Measurements from ENCODE around the gene CORO6.

The CORO6 gene

DNA sequence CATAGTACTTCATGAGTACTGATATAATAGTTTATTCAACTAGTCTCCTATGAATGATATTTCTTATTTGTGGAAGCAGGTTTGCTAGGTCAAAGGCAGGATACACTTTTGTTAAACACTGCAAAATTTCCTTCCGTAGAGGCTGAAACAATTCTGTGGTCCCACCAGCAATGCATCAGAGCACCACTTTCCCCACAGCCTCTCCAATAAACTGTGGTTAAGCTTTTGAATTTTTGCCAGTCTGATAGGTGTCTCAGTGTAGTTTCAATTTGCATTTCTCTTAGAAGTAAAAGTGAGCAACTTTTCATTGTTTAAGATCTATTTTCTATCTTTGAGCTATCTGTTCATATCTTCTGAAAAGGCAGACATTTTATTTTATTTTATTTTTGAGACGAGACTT, 36.4 kb upstream of the CORO6 start:
- H3K23ac ChIP-seq (ENCODE audit: low read depth, low read length, poor library complexity) = no peak overlapping the region
- no peaks in the 10 kb centered on the region for H3K27me3 ChIP-seq (ENCODE audit: control insufficient read depth in 3 of 3, insufficient read depth in 3 of 3, low read depth in 1 of 3, low read length in 3 of 3)
- H3K36me3 ChIP-seq (replicated peaks in 1 of 2; ENCODE audit: control insufficient read depth in 2 of 2, insufficient read depth in 2 of 2, low read length in 2 of 2) = no peaks in the 10 kb centered on the region
- H2BK12ac ChIP-seq (ENCODE audit: low read length) = no peak overlapping the region
- H2AFZ ChIP-seq (ENCODE audit: low read length) = no peak overlapping the region
- H3K4me2 ChIP-seq (ENCODE audit: insufficient read depth, low read length, poor library complexity, severe bottlenecking) = no peak overlapping the region
- WGBS, 2 donors (ENCODE audit: extremely low coverage in 2 of 2, insufficient read length in 2 of 2, insufficient replicate concordance in 1 of 2) = no CpG with 5 or more reads among the region's 2 CpGs
- peaks cover 0 to 3% of the 10 kb centered on the region in 2 donors for H3K4me1 ChIP-seq (ENCODE audit: control insufficient read depth in 2 of 2, insufficient read depth in 1 of 2, low read depth in 1 of 2, low read length in 2 of 2)
- H2BK15ac ChIP-seq (ENCODE audit: low read length) = no peak overlapping the region
- H3K9me3 ChIP-seq (replicated peaks in 1 of 2; ENCODE audit: control insufficient read depth in 2 of 2, insufficient read depth in 1 of 2, low read depth in 1 of 2, low read length in 2 of 2) = no peaks in the 10 kb centered on the region
- no peak overlapping the region for H2AK5ac ChIP-seq (ENCODE audit: low read depth, low read length)
- H3K14ac ChIP-seq (ENCODE audit: low read length) = no peak overlapping the region
- H2BK5ac ChIP-seq (ENCODE audit: low read length) = no peak overlapping the region
- H2BK120ac ChIP-seq (ENCODE audit: low read depth, low read length) = no peak overlapping the region
- H3K4me3 ChIP-seq (ENCODE audit: low read length in 2 of 2) = no peak overlapping the region
- no peak overlapping the region for H4K8ac ChIP-seq (ENCODE audit: low read depth, low read length)
- H3K79me1 ChIP-seq (ENCODE audit: low read depth, low read length) = no peaks in the 10 kb centered on the region
- H4K91ac ChIP-seq (ENCODE audit: low read depth, low read length, poor library complexity) = no peak overlapping the region
- no peak overlapping the region for H3K18ac ChIP-seq (ENCODE audit: low read length)
- no peak overlapping the region for H3K27ac ChIP-seq (replicated peaks; ENCODE audit: low read length)
- H3K4ac ChIP-seq (ENCODE audit: low read length) = no peak overlapping the region
- H3K9ac ChIP-seq (ENCODE audit: low read depth, low read length, poor library complexity) = no peak overlapping the region
- DNase-seq (ENCODE audit: low spot score) = no peak

DNA sequence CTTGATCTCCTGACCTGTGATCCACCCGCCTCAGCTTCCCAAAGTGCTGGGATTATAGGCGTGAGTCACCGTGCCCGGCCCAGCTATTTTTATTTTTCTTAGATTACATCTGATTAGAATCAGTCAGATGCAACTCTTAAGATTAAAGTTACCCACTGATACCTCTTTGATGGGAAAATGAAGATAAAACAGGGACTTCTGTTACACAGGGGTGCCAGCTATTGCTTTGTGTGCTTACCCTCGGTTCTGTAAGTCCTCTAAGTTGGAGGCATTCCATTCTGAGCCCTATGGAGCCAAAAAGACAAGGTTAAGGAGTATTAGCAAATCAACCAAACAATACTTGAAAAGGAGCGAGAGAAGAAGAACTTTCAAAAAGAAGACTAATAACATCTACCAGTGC, 32.6 kb upstream of the CORO6 start:
- no peak overlapping the region for H4K8ac ChIP-seq (ENCODE audit: low read depth, low read length)
- no peak overlapping the region for H3K4ac ChIP-seq (ENCODE audit: low read length)
- no peak overlapping the region for H2AK5ac ChIP-seq (ENCODE audit: low read depth, low read length)
- H2AFZ ChIP-seq (ENCODE audit: low read length) = no peak overlapping the region
- DNase-seq (ENCODE audit: low spot score) = no peak
- H3K4me2 ChIP-seq (ENCODE audit: insufficient read depth, low read length, poor library complexity, severe bottlenecking) = no peak overlapping the region
- H3K18ac ChIP-seq (ENCODE audit: low read length) = no peak overlapping the region
- H2BK5ac ChIP-seq (ENCODE audit: low read length) = no peak overlapping the region
- H2BK12ac ChIP-seq (ENCODE audit: low read length) = no peak overlapping the region
- no peaks in the 10 kb centered on the region for H3K36me3 ChIP-seq (replicated peaks in 1 of 2; ENCODE audit: control insufficient read depth in 2 of 2, insufficient read depth in 2 of 2, low read length in 2 of 2)
- H3K27me3 ChIP-seq (ENCODE audit: control insufficient read depth in 3 of 3, insufficient read depth in 3 of 3, low read depth in 1 of 3, low read length in 3 of 3) = no peaks in the 10 kb centered on the region
- H2BK15ac ChIP-seq (ENCODE audit: low read length) = no peak overlapping the region
- no peak overlapping the region for H3K4me3 ChIP-seq (ENCODE audit: low read length in 2 of 2)
- H3K27ac ChIP-seq (replicated peaks; ENCODE audit: low read length) = no peak overlapping the region
- H3K9me3 ChIP-seq (replicated peaks in 1 of 2; ENCODE audit: control insufficient read depth in 2 of 2, insufficient read depth in 1 of 2, low read depth in 1 of 2, low read length in 2 of 2) = no peaks in the 10 kb centered on the region
- no peak overlapping the region for H4K91ac ChIP-seq (ENCODE audit: low read depth, low read length, poor library complexity)
- no peaks in the 10 kb centered on the region for H3K4me1 ChIP-seq (ENCODE audit: control insufficient read depth in 2 of 2, insufficient read depth in 1 of 2, low read depth in 1 of 2, low read length in 2 of 2)
- no peaks in the 10 kb centered on the region for H3K79me1 ChIP-seq (ENCODE audit: low read depth, low read length)
- no peak overlapping the region for H3K14ac ChIP-seq (ENCODE audit: low read length)
- H3K23ac ChIP-seq (ENCODE audit: low read depth, low read length, poor library complexity) = no peak overlapping the region
- no peak overlapping the region for H3K9ac ChIP-seq (ENCODE audit: low read depth, low read length, poor library complexity)
- H2BK120ac ChIP-seq (ENCODE audit: low read depth, low read length) = no peak overlapping the region
- no CpG with 5 or more reads among the region's 6 CpGs for WGBS, 2 donors (ENCODE audit: extremely low coverage in 2 of 2, insufficient read length in 2 of 2, insufficient replicate concordance in 1 of 2)

DNA sequence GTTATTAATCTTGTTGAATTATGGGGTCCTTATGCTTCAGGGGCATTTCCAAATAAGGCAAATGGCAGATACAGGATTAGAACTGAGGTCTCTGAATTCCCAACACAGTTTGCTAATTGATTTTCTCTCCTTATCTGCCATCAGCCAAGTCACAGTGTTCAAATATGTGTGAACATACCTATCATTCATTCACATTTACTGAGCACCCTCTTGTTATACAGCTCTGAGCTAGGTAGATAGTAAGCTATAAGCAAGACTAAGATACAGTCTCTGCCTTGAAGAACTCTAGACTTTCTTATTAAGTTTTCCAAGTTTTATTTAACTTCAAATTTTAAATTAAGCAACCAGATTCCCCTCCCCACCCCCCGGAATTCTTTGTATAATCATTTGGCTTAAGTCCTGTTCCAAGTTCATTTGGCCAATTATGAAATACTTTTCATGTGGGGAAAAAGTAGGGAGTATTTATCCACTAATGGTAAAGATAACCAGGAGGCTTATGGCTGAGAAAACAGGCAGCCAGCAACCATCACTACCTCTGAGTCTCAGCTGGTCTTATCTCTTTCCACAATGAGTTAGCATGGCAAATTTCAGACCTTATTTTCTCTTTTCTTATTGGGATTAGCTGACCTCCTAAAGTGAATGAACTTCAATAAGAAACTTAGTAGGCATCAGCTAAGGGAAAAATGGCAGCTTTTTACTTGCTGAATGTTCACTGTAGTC, 31.4 kb upstream of the CORO6 start:
- Histone ChIP-seq H3K36me3 (replicated peaks in 1 of 2; ENCODE audit: control insufficient read depth in 2 of 2, insufficient read depth in 2 of 2, low read length in 2 of 2) (no peaks in the 10 kb centered on the region), H4K91ac (ENCODE audit: low read depth, low read length, poor library complexity) (no peak overlapping the region), H3K79me1 (ENCODE audit: low read depth, low read length) (no peaks in the 10 kb centered on the region), H3K4ac (ENCODE audit: low read length) (no peak overlapping the region), H3K23ac (ENCODE audit: low read depth, low read length, poor library complexity) (no peak overlapping the region), H2AFZ (ENCODE audit: low read length) (no peak overlapping the region), H3K27me3 (ENCODE audit: control insufficient read depth in 3 of 3, insufficient read depth in 3 of 3, low read depth in 1 of 3, low read length in 3 of 3) (no peaks in the 10 kb centered on the region), H3K4me3 (ENCODE audit: low read length in 2 of 2) (no peak overlapping the region), H3K4me1 (ENCODE audit: control insufficient read depth in 2 of 2, insufficient read depth in 1 of 2, low read depth in 1 of 2, low read length in 2 of 2) (no peaks in the 10 kb centered on the region), H2AK5ac (ENCODE audit: low read depth, low read length) (no peak overlapping the region), H2BK12ac (ENCODE audit: low read length) (no peak overlapping the region), H3K4me2 (ENCODE audit: insufficient read depth, low read length, poor library complexity, severe bottlenecking) (no peak overlapping the region), H3K14ac (ENCODE audit: low read length) (no peak overlapping the region), H3K18ac (ENCODE audit: low read length) (no peak overlapping the region), H2BK120ac (ENCODE audit: low read depth, low read length) (no peak overlapping the region), H3K27ac (replicated peaks; ENCODE audit: low read length) (no peak overlapping the region), H2BK15ac (ENCODE audit: low read length) (no peak overlapping the region), H4K8ac (ENCODE audit: low read depth, low read length) (no peak overlapping the region), H2BK5ac (ENCODE audit: low read length) (no peak overlapping the region), H3K9ac (ENCODE audit: low read depth, low read length, poor library complexity) (no peak overlapping the region), H3K9me3 (replicated peaks in 1 of 2; ENCODE audit: control insufficient read depth in 2 of 2, insufficient read depth in 1 of 2, low read depth in 1 of 2, low read length in 2 of 2) (no peaks in the 10 kb centered on the region)
- WGBS, 2 donors (ENCODE audit: extremely low coverage in 2 of 2, insufficient read length in 2 of 2, insufficient replicate concordance in 1 of 2) = no CpG with 5 or more reads among the region's 1 CpG
- DNase-seq (ENCODE audit: low spot score) = no peak

DNA sequence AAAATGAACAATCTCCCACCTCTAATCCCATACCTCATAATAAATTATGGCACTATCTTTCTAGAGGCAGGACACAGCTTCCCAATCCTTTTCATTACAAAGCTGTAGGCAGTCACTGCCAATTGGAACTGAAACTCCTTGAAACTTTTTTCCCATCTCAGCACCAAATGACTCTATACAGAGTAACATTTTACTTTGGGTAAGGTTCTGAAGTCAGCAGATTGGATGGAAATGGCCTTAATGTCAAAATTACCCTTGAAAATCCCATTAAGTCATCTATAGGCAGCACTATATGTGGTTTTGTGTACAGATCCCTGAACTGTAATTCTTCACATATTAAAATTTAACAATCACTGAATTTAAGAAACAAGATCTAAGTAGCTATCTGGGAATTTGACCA, 30.3 kb upstream of the CORO6 start:
- Histone ChIP-seq H3K27ac (replicated peaks; ENCODE audit: low read length) (no peak overlapping the region), H3K23ac (ENCODE audit: low read depth, low read length, poor library complexity) (no peak overlapping the region), H4K8ac (ENCODE audit: low read depth, low read length) (no peak overlapping the region), H3K4me3 (ENCODE audit: low read length in 2 of 2) (no peak overlapping the region), H3K27me3 (ENCODE audit: control insufficient read depth in 3 of 3, insufficient read depth in 3 of 3, low read depth in 1 of 3, low read length in 3 of 3) (no peaks in the 10 kb centered on the region), H3K36me3 (replicated peaks in 1 of 2; ENCODE audit: control insufficient read depth in 2 of 2, insufficient read depth in 2 of 2, low read length in 2 of 2) (peaks cover 2 to 3% of the 10 kb centered on the region in 2 donors), H2BK12ac (ENCODE audit: low read length) (no peak overlapping the region), H2AFZ (ENCODE audit: low read length) (no peak overlapping the region), H3K4ac (ENCODE audit: low read length) (no peak overlapping the region), H3K9me3 (replicated peaks in 1 of 2; ENCODE audit: control insufficient read depth in 2 of 2, insufficient read depth in 1 of 2, low read depth in 1 of 2, low read length in 2 of 2) (no peaks in the 10 kb centered on the region), H2AK5ac (ENCODE audit: low read depth, low read length) (no peak overlapping the region), H3K9ac (ENCODE audit: low read depth, low read length, poor library complexity) (no peak overlapping the region), H2BK120ac (ENCODE audit: low read depth, low read length) (no peak overlapping the region), H2BK15ac (ENCODE audit: low read length) (no peak overlapping the region), H3K4me1 (ENCODE audit: control insufficient read depth in 2 of 2, insufficient read depth in 1 of 2, low read depth in 1 of 2, low read length in 2 of 2) (no peaks in the 10 kb centered on the region), H4K91ac (ENCODE audit: low read depth, low read length, poor library complexity) (no peak overlapping the region), H3K14ac (ENCODE audit: low read length) (no peak overlapping the region), H3K79me1 (ENCODE audit: low read depth, low read length) (no peaks in the 10 kb centered on the region), H2BK5ac (ENCODE audit: low read length) (no peak overlapping the region), H3K4me2 (ENCODE audit: insufficient read depth, low read length, poor library complexity, severe bottlenecking) (no peak overlapping the region), H3K18ac (ENCODE audit: low read length) (no peak overlapping the region)
- DNase-seq (ENCODE audit: low spot score) = no peak
